Hematopoietic multipotent progenitor cell treated with erythropoietin and hydrocortisone succinate and interleukin-3 and kit ligand, for 15 days (in vitro differentiated cells): ENCODE measurements around the gene P4HB.
"Not testable (repeated sequence)": the region's sequence is repeated elsewhere in the genome, so short reads cannot be mapped to it uniquely, and the experiment has no call there.

Experiments
- DNase-seq: peaks from one replicate; pipeline ENCODE4 v3.0.0-alpha.2; 2015; ENCODE audit warnings: low spot score

Gene P4HB

GRCh38 chr17:81845881-81846742, 14.2 kb downstream of the P4HB start:
- DNase-seq = no peak

- no peak for DNase-seq
Observed at GRCh38 chr17:81845361-81845760, 15.0 kb downstream of the P4HB start.

- DNase-seq = no peak
Observed at GRCh38 chr17:81844887-81845286, 15.4 kb downstream of the P4HB start.

GRCh38 chr17:81844327-81844851, 15.9 kb downstream of the P4HB start:
- no peak for DNase-seq

GRCh38 chr17:81843713-81844326, 16.5 kb downstream of the P4HB start:
- DNase-seq = no peak

- no peak for DNase-seq
Observed at GRCh38 chr17:81842725-81843504, 17.4 kb downstream of the P4HB start.

- DNase-seq = no peak
Observed at GRCh38 chr17:81842378-81842724, 18.0 kb downstream of the P4HB start.

- no peak for DNase-seq
Observed at GRCh38 chr17:81841866-81842265, 18.5 kb downstream of the P4HB start.

GRCh38 chr17:81840826-81841778, 19.2 kb downstream of the P4HB start:
- DNase-seq = no peak

- not testable (repeated sequence) for DNase-seq
Observed at GRCh38 chr17:81840059-81840458, 20.3 kb downstream of the P4HB start.

GRCh38 chr17:81839301-81839700, 21.0 kb downstream of the P4HB start:
- DNase-seq = no peak

GRCh38 chr17:81838753-81839255, 21.5 kb downstream of the P4HB start:
- no peak for DNase-seq

GRCh38 chr17:81837641-81838040, 22.7 kb downstream of the P4HB start:
- DNase-seq = no peak

- DNase-seq = no peak
Observed at GRCh38 chr17:81834831-81835267, 25.5 kb downstream of the P4HB start, which contains the start of gene PPP1R27. PPP1R27 (minus strand) TSS chr17:81835050; CDS start chr17:81834953, 97 bp downstream.

- no peak for DNase-seq
Observed at GRCh38 chr17:81833921-81834830, 26.2 kb downstream of the P4HB start.

GRCh38 chr17:81833160-81833920, 27.0 kb downstream of the P4HB start, which contains the start of gene MCRIP1:
MCRIP1 (minus strand) TSS chr17:81833291; CDS start chr17:81824506, 8,785 bp downstream.
- peak; percentile 94 for DNase-seq

- DNase-seq = peak; percentile 38
Observed at GRCh38 chr17:81832608-81833159, 27.7 kb downstream of the P4HB start.

GRCh38 chr17:81831957-81832607, 28.3 kb downstream of the P4HB start:
- DNase-seq = peak; percentile 30
